Neural progenitor cell (in vitro differentiated cells): ENCODE data around the gene SH2B2. TPM values are rescaled to one million over a fixed set of nuclear protein-coding genes. Genes with fewer than 3 reads are reported as not detected.

ENCODE experiments used
- DNase-seq: peaks from one replicate; pipeline ENCODE4 v3.0.0-alpha.2; 2016; ENCODE audit warnings: low spot score
- H2AFZ ChIP-seq: fragments of 200-600 bp; sonication (generic); replicated peaks from 2 replicates; pipeline ENCODE4 v1.6.1; 2016; ENCODE audit warnings: antibody characterized with exemption
- H3F3A ChIP-seq: fragments of 200-600 bp; sonication (generic); 2 replicates; pipeline ENCODE4 v1.6.1; 2016; ENCODE audit warnings: antibody characterized with exemption, low read depth
- H3K27ac ChIP-seq: fragments of 200-600 bp; sonication (generic); 2 replicates; pipeline ENCODE4 v1.5.1; 2016; ENCODE audit warnings: mild to moderate bottlenecking
- H3K27me3 ChIP-seq: fragments of 200-600 bp; sonication (generic); 2 replicates; pipeline ENCODE4 v1.6.1; 2016; ENCODE audit warnings: mild to moderate bottlenecking, moderate library complexity
- H3K36me3 ChIP-seq: fragments of 200-600 bp; sonication (generic); 2 replicates; pipeline ENCODE4 v1.5.1; 2016
- H3K4me1 ChIP-seq: fragments of 200-600 bp; sonication (generic); 2 replicates; pipeline ENCODE4 v1.6.1; 2016; ENCODE audit warnings: mixed run types
- H3K4me2 ChIP-seq: fragments of 200-600 bp; sonication (generic); 2 replicates; pipeline ENCODE4 v1.6.1; 2016
- H3K4me3 ChIP-seq: fragments of 200-600 bp; sonication (generic); 2 replicates; pipeline ENCODE4 v1.5.1; 2016
- H3K79me2 ChIP-seq: fragments of 200-600 bp; sonication (generic); 2 replicates; pipeline ENCODE4 v1.6.1; 2016; ENCODE audit warnings: low read depth
- H3K9ac ChIP-seq: fragments of 200-600 bp; sonication (generic); 2 replicates; pipeline ENCODE4 v1.6.1; 2016
- H3K9me3 ChIP-seq: fragments of 200-600 bp; sonication (generic); 2 replicates; pipeline ENCODE4 v1.5.1; 2016; ENCODE audit warnings: low read depth
- H4K20me1 ChIP-seq: fragments of 200-600 bp; sonication (generic); 2 replicates; pipeline ENCODE4 v1.6.1; 2016; ENCODE audit warnings: low read depth
- H3K27ac Mint-ChIP-seq: 3 replicates; pipeline ENCODE4 v1.8.0; 2021; ENCODE audit warnings: mixed read lengths
- H3K27me3 Mint-ChIP-seq: 2 replicates; pipeline ENCODE4 v1.8.0; 2022; ENCODE audit warnings: low read depth, mild to moderate bottlenecking, inconsistent platforms, moderate library complexity, mixed read lengths; ENCODE audit not compliant: insufficient read depth
- H3K36me3 Mint-ChIP-seq: 3 replicates; pipeline ENCODE4 v1.8.0; 2021; ENCODE audit warnings: mixed read lengths
- H3K4me1 Mint-ChIP-seq: 3 replicates; pipeline ENCODE4 v1.8.0; 2021; ENCODE audit warnings: mixed read lengths
- H3K4me3 Mint-ChIP-seq: 3 replicates; pipeline ENCODE4 v1.8.0; 2021; ENCODE audit warnings: mild to moderate bottlenecking, moderate library complexity, mixed read lengths
- H3K9me3 Mint-ChIP-seq: 3 replicates; pipeline ENCODE4 v1.8.0; 2020; ENCODE audit warnings: mixed read lengths
- EZH2 ChIP-seq: fragments of 200-600 bp; sonication (generic); IDR thresholded peaks from 2 replicates; pipeline ENCODE4 v1.6.1; 2017; ENCODE audit warnings: antibody characterized with exemption, mild to moderate bottlenecking, moderate library complexity
- EZH2phosphoT487 ChIP-seq: fragments of 200-600 bp; sonication (generic); IDR thresholded peaks from 2 replicates; pipeline ENCODE4 v1.6.1; 2017; ENCODE audit warnings: antibody characterized with exemption
- total RNA-seq: library from RNA; depleted of rRNA; stranded (reverse); fragments of >200 nt; gene quantifications from 2 replicates; pipeline ENCODE4 v1.2.3, GENCODE V29; 2015; ENCODE audit warnings: low replicate concordance
- TF ChIP-seq, protein P1 (sequence below): fragments of 200-600 bp; sonication (generic); IDR thresholded peaks from 2 replicates; pipeline ENCODE4 v1.5.1; 2017; ENCODE audit warnings: antibody characterized with exemption, mild to moderate bottlenecking

SH2B2 gene
- total RNA-seq, 1 donor from 2014 or later, result 2.0 TPM

DNA sequence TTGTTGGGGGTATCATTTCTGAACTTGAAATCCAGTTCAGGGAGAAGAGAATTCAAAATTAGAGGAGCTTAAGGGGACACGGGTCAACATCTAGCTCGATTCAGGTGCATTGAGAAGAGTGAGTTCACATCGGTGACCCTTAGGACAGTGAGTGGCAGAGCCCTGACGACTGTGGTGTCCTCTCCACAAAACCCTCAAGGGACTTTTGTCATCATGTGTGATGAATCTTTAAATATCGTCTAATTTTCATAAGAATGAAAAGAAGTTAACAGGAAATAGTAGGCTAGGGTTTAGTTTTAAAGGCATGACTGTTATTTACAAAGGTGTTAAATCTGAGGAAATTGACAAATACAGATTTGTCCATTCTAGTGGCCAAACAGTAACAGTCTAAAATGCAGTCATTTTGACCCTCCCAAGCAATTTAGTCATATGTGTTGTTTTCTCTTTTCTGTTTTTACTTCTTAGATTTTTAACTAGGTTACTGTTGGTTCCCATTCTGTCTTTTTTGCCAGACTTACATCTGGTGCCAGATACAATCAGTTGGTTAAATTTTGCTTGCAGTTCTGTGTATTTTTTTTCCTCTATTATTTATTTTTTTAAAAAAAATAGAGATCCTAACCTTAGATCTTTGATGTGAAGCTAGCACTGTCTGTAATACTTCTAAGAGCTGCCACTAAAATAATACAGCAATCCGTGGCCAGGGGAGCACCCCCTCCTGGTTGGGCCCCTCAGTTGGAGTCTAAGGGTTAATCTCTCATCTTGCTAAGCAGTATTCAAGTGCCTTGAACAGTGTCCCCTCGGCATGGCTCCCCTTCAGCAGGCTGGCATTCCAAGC is 34.9 kb upstream of the SH2B2 start:
- peaks cover 4% of the 10 kb centered on the region for H3K27me3 Mint-ChIP-seq
- TF ChIP-seq, protein P1, sequence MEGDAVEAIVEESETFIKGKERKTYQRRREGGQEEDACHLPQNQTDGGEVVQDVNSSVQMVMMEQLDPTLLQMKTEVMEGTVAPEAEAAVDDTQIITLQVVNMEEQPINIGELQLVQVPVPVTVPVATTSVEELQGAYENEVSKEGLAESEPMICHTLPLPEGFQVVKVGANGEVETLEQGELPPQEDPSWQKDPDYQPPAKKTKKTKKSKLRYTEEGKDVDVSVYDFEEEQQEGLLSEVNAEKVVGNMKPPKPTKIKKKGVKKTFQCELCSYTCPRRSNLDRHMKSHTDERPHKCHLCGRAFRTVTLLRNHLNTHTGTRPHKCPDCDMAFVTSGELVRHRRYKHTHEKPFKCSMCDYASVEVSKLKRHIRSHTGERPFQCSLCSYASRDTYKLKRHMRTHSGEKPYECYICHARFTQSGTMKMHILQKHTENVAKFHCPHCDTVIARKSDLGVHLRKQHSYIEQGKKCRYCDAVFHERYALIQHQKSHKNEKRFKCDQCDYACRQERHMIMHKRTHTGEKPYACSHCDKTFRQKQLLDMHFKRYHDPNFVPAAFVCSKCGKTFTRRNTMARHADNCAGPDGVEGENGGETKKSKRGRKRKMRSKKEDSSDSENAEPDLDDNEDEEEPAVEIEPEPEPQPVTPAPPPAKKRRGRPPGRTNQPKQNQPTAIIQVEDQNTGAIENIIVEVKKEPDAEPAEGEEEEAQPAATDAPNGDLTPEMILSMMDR, result peak; percentile 20
- TF ChIP-seq EZH2 (no peak), EZH2phosphoT487 (no peak)

GRCh38 chr7:102252366-102252982 is 34.2 kb upstream of the SH2B2 start:
- Histone ChIP-seq H3K4me3 (no peak overlapping the region), H3K36me3 (no peaks in the 10 kb centered on the region), H3K79me2 (no peaks in the 10 kb centered on the region), H2AFZ (no peak overlapping the region), H3K9me3 (no peaks in the 10 kb centered on the region), H3K4me2 (peak overlapping the region; percentile 41), H4K20me1 (no peaks in the 10 kb centered on the region), H3K4me1 (peaks cover 61% of the 10 kb centered on the region), H3K27me3 (no peaks in the 10 kb centered on the region), H3K9ac (no peak overlapping the region), H3F3A (peaks cover 38% of the 10 kb centered on the region), H3K27ac (peak overlapping the region; percentile 92)
- peak overlapping the region; percentile 9 for H3K4me3 Mint-ChIP-seq
- peaks cover 2% of the 10 kb centered on the region for H3K27me3 Mint-ChIP-seq
- DNase-seq, result no peak
- peak overlapping the region; percentile 9 for H3K27ac Mint-ChIP-seq
- no peaks in the 10 kb centered on the region for H3K9me3 Mint-ChIP-seq
- peaks cover 4% of the 10 kb centered on the region for H3K36me3 Mint-ChIP-seq
- TF ChIP-seq, protein P1, result no peak
- TF ChIP-seq EZH2, result no peak
- no peak for TF ChIP-seq EZH2phosphoT487
- peaks cover 31% of the 10 kb centered on the region for H3K4me1 Mint-ChIP-seq

More for the DNA sequence above, 34.9 kb upstream of the SH2B2 start:
- H3K9me3 Mint-ChIP-seq, result no peaks in the 10 kb centered on the region
- peak overlapping the region; percentile 9 for H3K4me3 Mint-ChIP-seq
- peak; percentile 73 for DNase-seq
- H3K27ac Mint-ChIP-seq, result no peak overlapping the region
- H3K4me1 ChIP-seq, result peaks cover 61% of the 10 kb centered on the region
- no peak overlapping the region for H3K4me3 ChIP-seq
- no peaks in the 10 kb centered on the region for H3K79me2 ChIP-seq
- peak overlapping the region; percentile 92 for H3K27ac ChIP-seq
- peaks cover 31% of the 10 kb centered on the region for H3K4me1 Mint-ChIP-seq
- no peak overlapping the region for H2AFZ ChIP-seq
- peak overlapping the region; percentile 41 for H3K4me2 ChIP-seq
- no peaks in the 10 kb centered on the region for H4K20me1 ChIP-seq
- peaks cover 37% of the 10 kb centered on the region for H3F3A ChIP-seq
- H3K9ac ChIP-seq, result no peak overlapping the region
- peaks cover 9% of the 10 kb centered on the region for H3K36me3 Mint-ChIP-seq
- H3K36me3 ChIP-seq, result no peaks in the 10 kb centered on the region
- H3K9me3 ChIP-seq, result no peaks in the 10 kb centered on the region
- H3K27me3 ChIP-seq, result no peaks in the 10 kb centered on the region

DNA sequence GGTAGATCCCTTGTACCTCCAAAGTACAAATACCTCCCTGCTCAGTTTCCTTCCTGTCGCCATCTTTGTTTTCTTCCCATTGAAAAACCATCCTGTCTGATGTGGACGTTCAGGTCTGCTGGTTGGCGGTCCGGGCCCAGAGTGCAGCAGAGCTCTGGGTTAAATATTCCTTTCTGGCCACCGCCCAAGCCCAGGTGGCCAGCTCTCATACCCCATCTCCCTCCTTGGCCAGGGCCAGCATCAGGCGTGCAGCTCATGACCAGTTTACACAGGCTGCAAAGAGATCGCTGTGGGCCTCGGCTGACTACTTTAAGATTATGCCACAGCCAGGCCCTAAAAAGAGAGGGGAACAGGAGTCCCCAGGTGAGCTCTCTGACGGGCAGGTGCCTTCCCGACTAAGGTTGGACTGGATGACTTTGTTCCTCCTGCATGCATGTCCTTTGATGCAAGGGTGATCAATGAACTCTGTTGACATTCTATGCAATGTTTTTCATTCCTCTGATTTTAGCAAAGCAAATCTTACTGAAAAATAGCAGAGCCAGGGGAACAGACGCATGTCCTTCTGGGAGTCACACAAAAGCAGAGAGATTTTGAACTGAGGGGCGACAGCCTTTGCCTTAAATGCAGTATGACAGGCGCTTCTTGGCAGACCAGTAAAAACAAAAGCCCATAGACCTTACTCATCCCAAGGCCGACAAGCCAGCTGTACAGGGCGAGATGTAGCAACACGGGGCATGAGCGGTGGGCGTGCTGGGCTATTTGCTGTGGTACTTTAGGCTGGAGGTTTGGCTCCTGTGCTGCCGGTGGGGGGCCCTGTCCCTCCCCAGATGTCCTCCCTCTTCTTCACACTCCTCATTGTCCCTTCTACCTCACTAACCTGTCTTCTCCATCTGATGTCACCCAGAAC is 33.3 kb upstream of the SH2B2 start:
- Histone ChIP-seq H3K4me2 (peak overlapping the region; percentile 41), H3K4me1 (peaks cover 61% of the 10 kb centered on the region), H3K79me2 (no peaks in the 10 kb centered on the region), H3K27ac (peak overlapping the region; percentile 92), H3K9me3 (no peaks in the 10 kb centered on the region), H3K27me3 (no peaks in the 10 kb centered on the region), H2AFZ (no peak overlapping the region), H3K36me3 (no peaks in the 10 kb centered on the region), H3F3A (peaks cover 46% of the 10 kb centered on the region), H4K20me1 (no peaks in the 10 kb centered on the region), H3K4me3 (no peak overlapping the region), H3K9ac (no peak overlapping the region)
- Mint-ChIP-seq H3K27ac (no peak overlapping the region), H3K4me3 (no peak overlapping the region), H3K4me1 (peaks cover 32% of the 10 kb centered on the region), H3K9me3 (no peaks in the 10 kb centered on the region), H3K36me3 (peaks cover 6% of the 10 kb centered on the region), H3K27me3 (peaks cover 2% of the 10 kb centered on the region)
- no peak for DNase-seq
- TF ChIP-seq EZH2, result no peak
- TF ChIP-seq, protein P1, result no peak
- no peak for TF ChIP-seq EZH2phosphoT487
